ENCODE results near the gene DNM3. TPM values are rescaled to one million over a fixed set of nuclear protein-coding genes. Genes with fewer than 3 reads are reported as not detected.

DNM3 gene
- total RNA-seq, 1 donor from 2014 or later: 1.1 TPM

- Mint-ChIP-seq H3K9me3 (no peaks in the 10 kb centered on the region), H3K27me3 (ENCODE audit: insufficient read depth, low read depth) (no peaks in the 10 kb centered on the region), H3K4me1 (no peaks in the 10 kb centered on the region), H3K36me3 (no peaks in the 10 kb centered on the region), H3K4me3 (no peak overlapping the region), H3K27ac (no peak overlapping the region)
- Histone ChIP-seq H3K4me2 (no peak overlapping the region), H3K27me3 (no peaks in the 10 kb centered on the region), H3K9ac (no peak overlapping the region), H3K79me2 (ENCODE audit: low read depth) (no peaks in the 10 kb centered on the region), H3K4me1 (no peaks in the 10 kb centered on the region), H4K20me1 (ENCODE audit: low read depth) (no peaks in the 10 kb centered on the region), H3K4me3 (no peak overlapping the region), H2AFZ (replicated peaks) (no peak overlapping the region), H3K27ac (no peak overlapping the region), H3F3A (ENCODE audit: low read depth) (no peaks in the 10 kb centered on the region), H3K9me3 (ENCODE audit: low read depth) (no peaks in the 10 kb centered on the region), H3K36me3 (no peaks in the 10 kb centered on the region)
- DNase-seq (ENCODE audit: low spot score): no peak
- TF ChIP-seq EZH2 (IDR thresholded peaks at IDR 0.05) (no peak), EZH2phosphoT487 (IDR thresholded peaks at IDR 0.05) (no peak), CTCF (IDR thresholded peaks at IDR 0.05) (no peak)
These were observed 268.1 kb downstream of the DNM3 start for GRCh38 chr1:172109359-172109758.

DNA sequence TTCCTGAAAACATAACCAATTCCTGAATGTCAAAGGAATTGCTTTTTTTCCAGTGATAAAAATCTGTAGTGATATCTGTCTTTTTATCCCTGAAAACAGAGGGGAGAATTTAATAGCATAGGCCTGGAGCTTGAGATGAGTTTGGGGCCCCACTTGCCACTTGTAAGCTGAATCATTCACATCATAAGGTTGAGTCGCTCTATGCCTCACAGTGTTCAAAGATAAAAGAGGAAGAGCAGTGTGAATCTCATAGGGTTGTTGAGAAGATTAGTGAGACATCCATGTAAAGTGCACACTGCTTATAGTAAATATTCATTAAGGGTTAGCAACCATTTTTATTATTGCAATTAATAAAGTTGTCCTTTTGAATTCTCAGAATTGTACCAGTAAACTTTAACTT is 271.3 kb downstream of the DNM3 start:
- H2AFZ ChIP-seq (replicated peaks): no peak overlapping the region
- H3K27me3 ChIP-seq: no peaks in the 10 kb centered on the region
- H3K9ac ChIP-seq: no peak overlapping the region
- no peaks in the 10 kb centered on the region for H4K20me1 ChIP-seq (ENCODE audit: low read depth)
- DNase-seq (ENCODE audit: low spot score): no peak
- H3K79me2 ChIP-seq (ENCODE audit: low read depth): no peaks in the 10 kb centered on the region
- Mint-ChIP-seq H3K4me1 (no peaks in the 10 kb centered on the region), H3K9me3 (no peaks in the 10 kb centered on the region), H3K36me3 (no peaks in the 10 kb centered on the region), H3K27ac (no peak overlapping the region), H3K4me3 (no peak overlapping the region), H3K27me3 (ENCODE audit: insufficient read depth, low read depth) (no peaks in the 10 kb centered on the region)
- no peaks in the 10 kb centered on the region for H3K4me1 ChIP-seq
- H3K9me3 ChIP-seq (ENCODE audit: low read depth): no peaks in the 10 kb centered on the region
- TF ChIP-seq CTCF (IDR thresholded peaks at IDR 0.05): no peak
- no peak for TF ChIP-seq EZH2 (IDR thresholded peaks at IDR 0.05)
- TF ChIP-seq EZH2phosphoT487 (IDR thresholded peaks at IDR 0.05): no peak
- H3F3A ChIP-seq (ENCODE audit: low read depth): no peaks in the 10 kb centered on the region
- H3K27ac ChIP-seq: no peak overlapping the region
- no peak overlapping the region for H3K4me3 ChIP-seq
- no peak overlapping the region for H3K4me2 ChIP-seq
- H3K36me3 ChIP-seq: no peaks in the 10 kb centered on the region

DNA sequence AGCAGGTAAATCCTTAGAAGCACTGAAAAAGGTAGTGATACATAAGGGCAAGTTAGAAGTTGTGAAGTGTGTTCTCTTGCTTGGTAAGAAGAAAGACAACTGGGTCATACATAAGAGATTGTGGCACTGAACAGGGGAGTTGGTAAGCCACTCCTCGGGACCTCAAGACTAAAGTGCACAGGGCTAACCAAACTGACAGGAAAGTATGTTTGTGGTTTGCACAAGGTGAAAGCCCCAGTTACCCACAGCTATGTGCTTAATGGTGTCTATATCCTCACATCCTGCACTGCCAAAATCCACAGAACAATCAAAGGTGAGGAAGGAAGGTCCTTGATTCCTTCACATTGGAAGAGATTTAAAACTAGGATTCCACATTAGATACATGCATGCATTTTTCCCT is 276.5 kb downstream of the DNM3 start:
- no peaks in the 10 kb centered on the region for H3K4me1 ChIP-seq
- no peaks in the 10 kb centered on the region for H3K79me2 ChIP-seq (ENCODE audit: low read depth)
- Mint-ChIP-seq H3K27me3 (ENCODE audit: insufficient read depth, low read depth) (peaks cover 5% of the 10 kb centered on the region), H3K4me3 (no peak overlapping the region), H3K9me3 (no peaks in the 10 kb centered on the region), H3K4me1 (peaks cover 3% of the 10 kb centered on the region), H3K36me3 (peaks cover 2% of the 10 kb centered on the region), H3K27ac (no peak overlapping the region)
- H3K27me3 ChIP-seq: no peaks in the 10 kb centered on the region
- H3K9me3 ChIP-seq (ENCODE audit: low read depth): no peaks in the 10 kb centered on the region
- no peak overlapping the region for H3K4me3 ChIP-seq
- no peak overlapping the region for H3K27ac ChIP-seq
- DNase-seq (ENCODE audit: low spot score): no peak
- H2AFZ ChIP-seq (replicated peaks): no peak overlapping the region
- H3K9ac ChIP-seq: no peak overlapping the region
- H3K36me3 ChIP-seq: no peaks in the 10 kb centered on the region
- H4K20me1 ChIP-seq (ENCODE audit: low read depth): no peaks in the 10 kb centered on the region
- H3K4me2 ChIP-seq: no peak overlapping the region
- TF ChIP-seq EZH2 (IDR thresholded peaks at IDR 0.05): no peak
- no peak for TF ChIP-seq EZH2phosphoT487 (IDR thresholded peaks at IDR 0.05)
- TF ChIP-seq CTCF (IDR thresholded peaks at IDR 0.05): no peak
- no peaks in the 10 kb centered on the region for H3F3A ChIP-seq (ENCODE audit: low read depth)

All from neural progenitor cell (in vitro differentiated cells).